Activated naive CD4-positive, alpha-beta T cell (primary cell): ENCODE data around the gene NXN.
"Not testable (repeated sequence)": the region's sequence is repeated elsewhere in the genome, so short reads cannot be mapped to it uniquely, and the experiment has no call there.

Source experiments
- DNase-seq, 4 experiments: peaks; one replicate each; lab custom pipeline; 2025; lab: John Stamatoyannopoulos, UW

Gene NXN

GRCh38 chr17:800446-801242 lies 178.9 kb downstream of the NXN start:
- DNase-seq, result no peak

- DNase-seq, result no peak
These were observed 180.3 kb downstream of the NXN start for GRCh38 chr17:799261-799660.

GRCh38 chr17:798246-798645 lies 181.3 kb downstream of the NXN start:
- no peak for DNase-seq

GRCh38 chr17:797236-797840 lies 182.2 kb downstream of the NXN start:
- DNase-seq, result no peak

GRCh38 chr17:796609-797008 lies 183.0 kb downstream of the NXN start:
- DNase-seq, result no peak

- DNase-seq, result no peak
These were observed 183.9 kb downstream of the NXN start for GRCh38 chr17:795721-796120.

- no peak for DNase-seq
These were observed 184.3 kb downstream of the NXN start for GRCh38 chr17:795276-795675.

GRCh38 chr17:794876-795275 lies 184.7 kb downstream of the NXN start:
- DNase-seq, result peak in 2 of 4 experiments; percentile 10 to 14

GRCh38 chr17:792277-792676 lies 187.3 kb downstream of the NXN start:
- DNase-seq, result no peak

- DNase-seq, result no peak
These were observed 187.7 kb downstream of the NXN start for GRCh38 chr17:791829-792228.

GRCh38 chr17:790874-791247 lies 188.7 kb downstream of the NXN start:
- not testable (repeated sequence) for DNase-seq

GRCh38 chr17:789931-790873 lies 189.4 kb downstream of the NXN start:
- DNase-seq, result not testable (repeated sequence)

- DNase-seq, result no peak
These were observed 190.3 kb downstream of the NXN start for GRCh38 chr17:789160-789840.

- DNase-seq, result no peak
These were observed 191.0 kb downstream of the NXN start for GRCh38 chr17:788551-788950.

GRCh38 chr17:787641-788221 lies 191.8 kb downstream of the NXN start:
- DNase-seq, result no peak

GRCh38 chr17:785901-786300 lies 193.7 kb downstream of the NXN start:
- DNase-seq, result not testable (repeated sequence)

- DNase-seq, result no peak
These were observed 195.4 kb downstream of the NXN start for GRCh38 chr17:784143-784542.

GRCh38 chr17:781805-782731 lies 197.5 kb downstream of the NXN start, which contains the start of the genes GLOD4 and MRM3:
GLOD4 (minus strand) TSS chr17:782280; CDS start chr17:782255, 25 bp downstream.
MRM3 (plus strand) TSS chr17:782353; CDS start chr17:782379, 26 bp downstream.
- DNase-seq, result peak; percentile 82 to 95 (median 90)

GRCh38 chr17:778096-778495 lies 201.5 kb downstream of the NXN start:
- DNase-seq, result no peak

- DNase-seq, result no peak
These were observed 205.3 kb downstream of the NXN start for GRCh38 chr17:774313-774584.
